Measurements from ENCODE around the gene IFNLR1. TPM values are rescaled to one million over a fixed set of nuclear protein-coding genes. Genes with fewer than 3 reads are reported as not detected.

Gene IFNLR1
- total RNA-seq, 2 experiments from 2014 or later: 3.2 to 3.4 TPM

DNA sequence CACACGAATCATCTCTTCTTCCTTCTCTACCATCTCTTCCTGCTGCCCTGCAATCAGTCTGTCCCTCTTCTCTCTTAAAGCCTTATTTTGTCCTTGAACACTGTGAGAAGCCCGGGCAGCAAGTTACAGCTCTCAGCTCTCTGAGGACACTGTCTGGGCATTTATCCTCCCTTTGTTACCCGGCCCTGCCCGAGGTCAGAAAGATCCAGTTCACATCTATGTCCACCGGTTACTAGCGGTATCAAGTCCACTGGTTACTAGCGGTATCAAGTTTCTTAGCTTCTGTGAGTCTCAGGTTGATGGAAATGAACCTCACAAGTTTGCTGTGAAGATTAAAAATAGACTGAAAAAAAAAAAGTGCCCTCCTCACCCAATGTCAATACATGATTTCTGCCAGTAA is 18.8 kb downstream of the IFNLR1 start:
- no peaks in the 10 kb centered on the region for H3K9me3 Mint-ChIP-seq
- H3K27me3 Mint-ChIP-seq: no peaks in the 10 kb centered on the region
- ChIA-PET POLR2A (interaction anchor here (0.7 kb wide), 1 partner anchor 767 kb away, joined by 3 read pairs; no protein-coding TSS in a partner anchor), CTCF (interaction anchor here (1.1 to 1.5 kb wide), 3 partner anchors 11 to 247 kb away, joined by 3 to 6 read pairs (median 3); partner anchors contain the start of gene NIPAL3)
- DNase-seq: no peak
- H3K27ac Mint-ChIP-seq: no peak overlapping the region
- H3K4me3 Mint-ChIP-seq: no peak overlapping the region
- peaks cover 5% of the 10 kb centered on the region for H3K36me3 Mint-ChIP-seq (ENCODE audit: low read depth)
- no peaks in the 10 kb centered on the region for H3K4me1 Mint-ChIP-seq

DNA sequence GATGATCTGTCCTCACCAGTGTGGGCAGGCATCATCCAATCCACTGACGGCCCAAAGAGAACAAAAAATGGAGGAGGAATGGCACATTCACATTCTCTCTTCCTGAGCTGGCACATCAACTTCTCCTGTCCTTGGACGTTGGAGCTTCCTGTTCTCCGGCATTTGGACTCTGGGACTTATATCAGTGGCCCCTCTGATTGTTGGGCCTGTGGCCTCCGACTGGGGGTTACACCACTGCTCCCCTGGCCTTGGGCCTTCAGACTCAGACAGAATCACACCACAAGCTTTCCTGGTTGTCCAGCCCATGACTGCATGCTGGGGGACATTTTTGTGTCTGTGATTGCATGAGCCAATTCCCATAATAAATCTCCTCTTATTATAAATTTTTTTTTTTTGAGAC is 20.1 kb downstream of the IFNLR1 start:
- no peaks in the 10 kb centered on the region for H3K9me3 Mint-ChIP-seq
- H3K4me3 Mint-ChIP-seq: no peak overlapping the region
- H3K27me3 Mint-ChIP-seq: no peaks in the 10 kb centered on the region
- ChIA-PET CTCF (interaction anchor here (0.6 kb wide), 1 partner anchor 138 kb away, joined by 4 read pairs; no protein-coding TSS in a partner anchor), POLR2A (no interaction called here)
- H3K27ac Mint-ChIP-seq: no peak overlapping the region
- peaks cover 5% of the 10 kb centered on the region for H3K36me3 Mint-ChIP-seq (ENCODE audit: low read depth)
- peaks cover 3% of the 10 kb centered on the region for H3K4me1 Mint-ChIP-seq
- no peak for DNase-seq

DNA sequence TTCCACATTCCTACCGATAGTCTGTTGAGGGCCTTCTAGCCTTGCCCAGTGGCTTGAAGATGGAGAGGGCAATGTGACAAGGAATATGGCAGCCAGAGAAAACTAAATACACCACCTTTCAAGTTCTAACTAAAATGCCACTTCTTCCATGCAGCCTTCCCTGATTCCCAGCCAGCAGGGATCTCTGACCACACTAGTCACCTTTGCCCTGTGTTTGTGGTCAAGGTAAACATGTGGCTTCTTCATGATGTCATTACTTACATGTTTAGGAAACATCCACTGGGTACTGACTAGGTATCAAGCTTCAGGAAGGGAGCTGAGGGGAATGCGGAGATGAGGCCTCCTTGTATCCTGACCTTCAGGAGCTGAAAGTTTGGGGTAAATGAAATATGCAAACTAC is 21.6 kb downstream of the IFNLR1 start:
- DNase-seq: no peak
- Mint-ChIP-seq H3K9me3 (no peaks in the 10 kb centered on the region), H3K27me3 (no peaks in the 10 kb centered on the region), H3K36me3 (ENCODE audit: low read depth) (peaks cover 5% of the 10 kb centered on the region), H3K4me1 (peaks cover 3% of the 10 kb centered on the region), H3K27ac (no peak overlapping the region), H3K4me3 (no peak overlapping the region)
- ChIA-PET POLR2A (no interaction called here), CTCF (interaction anchor here (1.1 to 1.3 kb wide), 2 partner anchors 10 to 125 kb away, joined by 3 to 4 read pairs; no protein-coding TSS in a partner anchor)

DNA sequence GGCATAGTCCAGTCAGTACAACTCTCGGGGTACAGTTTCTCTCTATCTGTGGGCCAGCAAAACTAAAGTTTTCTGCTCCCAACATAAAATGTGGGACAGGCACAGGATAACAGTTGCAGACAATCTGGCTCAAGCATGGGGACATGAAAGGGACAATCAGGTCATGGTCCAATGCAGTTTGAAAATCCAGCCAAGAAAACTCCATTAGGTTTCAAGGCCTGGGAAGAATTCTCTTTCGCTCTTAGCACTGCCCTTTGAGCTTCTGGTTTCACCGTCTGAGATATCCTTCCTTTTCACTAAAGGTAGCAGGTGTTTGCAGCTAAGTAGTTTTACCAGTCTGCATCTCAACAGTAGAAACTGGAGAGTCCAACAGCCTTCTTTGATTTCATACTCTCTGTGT is 23.1 kb downstream of the IFNLR1 start:
- Mint-ChIP-seq H3K36me3 (ENCODE audit: low read depth) (peaks cover 5% of the 10 kb centered on the region), H3K4me1 (peaks cover 3% of the 10 kb centered on the region), H3K27me3 (no peaks in the 10 kb centered on the region), H3K9me3 (no peaks in the 10 kb centered on the region), H3K27ac (no peak overlapping the region), H3K4me3 (no peak overlapping the region)
- ChIA-PET CTCF (interaction anchor here (0.6 to 0.7 kb wide), 3 partner anchors 14 to 86 kb away, joined by 3 to 5 read pairs (median 3); no protein-coding TSS in a partner anchor), POLR2A (interaction anchor here (0.6 to 0.7 kb wide), 2 partner anchors 10 to 11 kb away, joined by 3 read pairs; no protein-coding TSS in a partner anchor)
- no peak for DNase-seq

DNA sequence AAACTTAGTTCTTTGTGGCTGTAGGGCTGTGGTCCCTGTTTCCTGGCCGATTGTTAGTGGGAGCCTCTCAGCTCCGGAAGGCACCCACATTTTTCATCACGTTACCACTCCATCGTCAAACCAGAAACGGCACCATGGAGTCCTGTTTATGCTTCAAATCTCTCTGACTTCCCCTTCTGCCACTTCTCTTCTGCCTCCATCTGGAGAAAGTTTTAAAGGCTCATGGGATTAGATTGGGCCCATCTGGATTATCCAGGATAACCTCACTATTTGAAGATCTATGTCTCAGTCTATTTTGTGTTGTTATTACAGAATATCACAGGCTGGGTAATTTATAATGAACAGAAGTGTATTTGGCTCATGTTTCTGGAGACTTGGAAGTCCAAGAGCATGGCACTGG is 24.9 kb downstream of the IFNLR1 start:
- H3K9me3 Mint-ChIP-seq: no peaks in the 10 kb centered on the region
- H3K27ac Mint-ChIP-seq: no peak overlapping the region
- H3K36me3 Mint-ChIP-seq (ENCODE audit: low read depth): peaks cover 3% of the 10 kb centered on the region
- H3K4me1 Mint-ChIP-seq: peaks cover 3% of the 10 kb centered on the region
- POLR2A ChIA-PET: no interaction called here
- no peaks in the 10 kb centered on the region for H3K27me3 Mint-ChIP-seq
- DNase-seq: no peak
- CTCF ChIA-PET: interaction anchor here (0.9 to 4.4 kb wide), 3 partner anchors 12 to 28 kb away, joined by 3 to 16 read pairs (median 4); no protein-coding TSS in a partner anchor
- H3K4me3 Mint-ChIP-seq: no peak overlapping the region

DNA sequence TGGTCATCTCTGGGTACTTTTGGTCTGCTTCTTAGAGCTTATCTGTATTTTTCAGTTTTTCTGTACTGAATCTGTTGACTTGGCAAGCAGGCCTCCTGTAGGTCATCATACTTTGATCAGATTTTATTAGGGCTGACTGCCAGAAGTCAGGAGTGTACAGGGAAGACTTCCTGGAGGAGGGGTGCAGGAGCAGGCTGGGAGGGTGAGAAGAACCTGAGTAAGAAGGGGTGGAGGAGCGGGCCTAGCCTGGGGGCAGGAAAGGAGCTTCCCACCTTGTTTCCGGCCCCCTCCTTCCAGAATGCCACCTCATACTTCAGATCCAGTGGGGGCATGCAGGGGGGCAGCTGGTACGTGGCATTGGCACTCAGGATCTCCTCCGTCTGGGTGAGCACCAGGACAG is 25.8 kb downstream of the IFNLR1 start:
- DNase-seq: no peak
- no peaks in the 10 kb centered on the region for H3K27me3 Mint-ChIP-seq
- no peak overlapping the region for H3K27ac Mint-ChIP-seq
- H3K9me3 Mint-ChIP-seq: no peaks in the 10 kb centered on the region
- POLR2A ChIA-PET: no interaction called here
- H3K4me3 Mint-ChIP-seq: no peak overlapping the region
- H3K4me1 Mint-ChIP-seq: peaks cover 3% of the 10 kb centered on the region
- peaks cover 3% of the 10 kb centered on the region for H3K36me3 Mint-ChIP-seq (ENCODE audit: low read depth)
- CTCF ChIA-PET: interaction anchor here (1.6 to 4.4 kb wide), 2 partner anchors 11 to 29 kb away, joined by 4 to 16 read pairs; no protein-coding TSS in a partner anchor

DNA sequence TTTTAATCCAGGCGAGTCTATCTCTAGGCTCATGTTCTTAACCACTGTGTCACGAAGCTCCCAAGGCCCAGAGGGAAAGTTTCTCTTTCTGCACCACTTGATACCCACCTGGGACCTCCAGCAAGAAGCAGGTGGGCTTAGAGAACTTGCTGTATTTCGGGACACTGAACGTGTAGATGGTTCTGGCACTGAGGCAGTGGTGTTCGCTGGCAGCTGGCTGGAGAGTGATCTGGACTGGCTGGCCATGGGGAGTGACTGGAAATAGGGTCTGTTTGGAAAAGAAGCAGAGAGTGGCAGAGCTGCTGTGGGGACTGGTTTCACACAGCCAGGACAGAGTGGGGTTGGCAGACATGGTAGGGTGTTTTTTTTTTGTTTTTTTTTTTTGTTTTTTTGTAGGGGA is 27.7 kb downstream of the IFNLR1 start:
- no peaks in the 10 kb centered on the region for H3K27me3 Mint-ChIP-seq
- DNase-seq: no peak
- ChIA-PET CTCF (interaction anchor here (1.5 to 4.4 kb wide), 2 partner anchors 9 to 232 kb away, joined by 6 to 16 read pairs; no protein-coding TSS in a partner anchor), POLR2A (no interaction called here)
- no peaks in the 10 kb centered on the region for H3K9me3 Mint-ChIP-seq
- no peak overlapping the region for H3K27ac Mint-ChIP-seq
- H3K4me1 Mint-ChIP-seq: peaks cover 3% of the 10 kb centered on the region
- H3K36me3 Mint-ChIP-seq (ENCODE audit: low read depth): no peaks in the 10 kb centered on the region
- H3K4me3 Mint-ChIP-seq: no peak overlapping the region

DNA sequence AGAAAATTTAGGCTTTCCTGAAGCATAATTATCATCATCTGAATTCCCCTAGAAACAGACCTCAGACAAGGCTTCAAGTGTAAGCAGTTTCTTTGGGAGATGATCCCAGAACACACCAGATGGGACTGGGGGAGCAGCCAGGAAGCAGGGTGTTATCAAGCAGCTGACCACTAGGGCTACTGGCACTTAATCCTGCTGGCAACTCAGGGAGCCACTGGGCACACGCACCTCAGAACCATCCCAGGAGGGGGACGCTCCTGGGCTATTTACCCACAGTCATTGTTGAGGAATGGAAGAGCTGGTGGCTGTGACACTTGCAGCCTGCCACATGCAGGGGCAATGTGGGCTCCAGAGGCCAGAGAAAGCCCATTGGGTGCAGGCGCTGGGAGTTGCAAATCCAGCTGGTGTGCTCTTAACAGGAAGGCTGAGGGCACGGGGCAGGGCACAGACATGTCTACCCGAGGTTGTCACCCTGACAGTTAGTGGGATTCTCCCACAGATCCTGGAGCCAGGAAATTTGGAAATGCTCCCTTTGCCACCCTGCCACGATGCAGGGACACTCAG is 29.1 kb downstream of the IFNLR1 start:
- Mint-ChIP-seq H3K4me3 (no peak overlapping the region), H3K4me1 (peaks cover 3% of the 10 kb centered on the region), H3K27me3 (no peaks in the 10 kb centered on the region), H3K9me3 (no peaks in the 10 kb centered on the region), H3K36me3 (ENCODE audit: low read depth) (no peaks in the 10 kb centered on the region), H3K27ac (no peak overlapping the region)
- ChIA-PET POLR2A (no interaction called here), CTCF (interaction anchor here (1.0 to 4.4 kb wide), 3 partner anchors 8 to 233 kb away, joined by 3 to 16 read pairs (median 6); no protein-coding TSS in a partner anchor)
- no peak for DNase-seq

DNA sequence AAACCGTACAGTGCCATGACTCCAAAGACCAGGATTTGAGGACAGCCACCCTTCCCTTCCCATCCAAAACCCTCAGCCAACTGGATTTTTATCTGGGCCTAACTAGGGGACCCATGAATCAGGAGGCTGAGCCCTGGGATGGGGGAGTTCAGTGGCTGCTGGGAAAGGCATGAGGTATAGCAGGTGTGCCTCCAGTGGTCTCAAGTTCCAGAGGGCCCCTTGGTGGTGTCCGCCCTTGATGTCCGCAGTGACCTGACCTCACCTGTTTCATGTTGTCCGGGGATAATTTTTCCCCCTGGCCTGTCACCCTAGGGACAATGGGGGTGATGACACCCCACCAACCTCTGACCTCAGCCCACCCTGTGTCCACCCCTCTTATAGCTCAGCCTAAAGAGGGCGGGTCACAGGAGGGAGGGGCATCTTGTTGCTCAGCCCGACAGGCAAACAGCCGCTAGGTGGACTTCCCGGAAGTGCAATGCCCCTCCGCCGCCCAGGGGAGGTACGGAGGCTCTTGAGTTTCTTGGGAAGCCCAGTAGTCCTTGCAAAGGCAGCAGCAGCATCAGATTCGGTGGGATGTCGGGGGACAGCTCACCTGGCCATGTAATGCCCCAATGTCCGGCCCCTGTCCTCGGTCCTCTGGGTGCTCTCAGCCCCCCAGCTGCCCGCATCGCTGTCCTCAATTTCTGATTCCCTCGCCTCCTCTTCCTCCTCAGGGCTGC is 30.4 kb downstream of the IFNLR1 start:
- POLR2A ChIA-PET: no interaction called here
- Mint-ChIP-seq H3K27ac (no peak overlapping the region), H3K36me3 (ENCODE audit: low read depth) (no peaks in the 10 kb centered on the region), H3K4me3 (no peak overlapping the region), H3K27me3 (peaks cover 5% of the 10 kb centered on the region), H3K4me1 (peaks cover 1% of the 10 kb centered on the region), H3K9me3 (no peaks in the 10 kb centered on the region)
- CTCF ChIA-PET: interaction anchor here (1.0 kb wide), 1 partner anchor 16 kb away, joined by 3 read pairs; no protein-coding TSS in a partner anchor
- DNase-seq: no peak

DNA sequence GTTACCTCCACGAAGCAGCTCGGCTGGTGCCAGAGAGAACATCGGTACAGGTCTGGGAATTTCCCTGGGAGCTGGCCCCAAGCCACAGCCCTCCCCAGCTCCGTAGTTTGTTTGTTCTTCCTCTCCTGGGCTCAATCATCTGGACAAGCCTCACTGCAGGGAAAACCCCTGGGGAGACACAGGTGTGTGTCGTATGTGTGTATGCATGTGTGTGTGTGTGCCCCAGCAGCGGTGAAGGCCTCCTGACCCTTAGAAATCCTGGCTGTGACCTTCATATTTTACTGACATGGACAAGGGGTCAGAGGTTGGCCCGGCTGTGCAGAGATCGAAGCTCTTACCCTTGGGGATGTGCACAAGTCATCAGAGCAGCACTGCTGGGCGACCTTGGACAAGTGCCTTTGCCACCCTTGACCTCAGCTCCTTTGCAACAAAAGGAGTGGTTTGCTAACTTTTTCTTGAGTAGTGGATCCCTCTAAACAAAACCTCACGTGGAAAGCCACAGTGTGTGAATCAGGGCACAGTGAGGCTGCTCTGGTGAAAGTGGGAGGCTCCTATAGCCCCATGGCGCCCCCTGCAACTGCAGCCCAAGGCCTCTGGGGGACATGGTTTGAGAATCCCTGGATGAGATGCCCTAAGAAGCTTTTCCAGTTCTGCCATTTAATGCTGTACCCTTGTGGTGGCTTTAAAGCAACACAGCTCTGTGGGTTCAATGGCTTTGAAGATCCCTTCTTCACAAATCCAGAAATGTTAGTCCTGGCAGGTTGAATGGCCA is 31.9 kb downstream of the IFNLR1 start:
- POLR2A ChIA-PET: no interaction called here
- no peak for DNase-seq
- Mint-ChIP-seq H3K27ac (no peak overlapping the region), H3K9me3 (no peaks in the 10 kb centered on the region), H3K27me3 (peaks cover 20% of the 10 kb centered on the region), H3K4me3 (no peak overlapping the region), H3K36me3 (ENCODE audit: low read depth) (no peaks in the 10 kb centered on the region), H3K4me1 (peaks cover 14% of the 10 kb centered on the region)
- CTCF ChIA-PET: interaction anchor here (0.7 to 2.3 kb wide), 9 partner anchors 10 to 432 kb away, joined by 3 to 10 read pairs (median 3); partner anchors contain the start of gene IFNLR1

DNA sequence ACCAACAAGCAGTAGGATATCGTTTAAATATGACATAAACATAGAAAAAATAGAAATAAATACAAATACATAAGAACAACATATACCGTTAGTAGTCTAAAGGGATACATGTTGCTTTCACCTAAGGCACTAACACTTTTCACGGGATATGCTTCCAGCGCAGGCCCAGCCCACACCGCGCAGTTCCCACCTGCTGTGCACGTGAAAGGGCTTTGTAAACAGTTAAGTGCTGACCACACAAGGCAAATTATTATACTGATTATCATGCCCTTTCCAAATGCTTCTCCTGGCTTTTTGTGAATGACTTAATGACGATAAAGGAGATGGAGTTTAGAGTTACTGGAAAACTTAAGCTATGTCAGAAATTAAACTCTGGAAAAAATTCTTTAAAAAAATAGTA is 32.9 kb downstream of the IFNLR1 start:
- Mint-ChIP-seq H3K27ac (no peak overlapping the region), H3K27me3 (peaks cover 24% of the 10 kb centered on the region), H3K9me3 (no peaks in the 10 kb centered on the region), H3K4me1 (peaks cover 20% of the 10 kb centered on the region), H3K4me3 (no peak overlapping the region), H3K36me3 (ENCODE audit: low read depth) (no peaks in the 10 kb centered on the region)
- CTCF ChIA-PET: interaction anchor here (1.2 to 2.3 kb wide), 3 partner anchors 45 to 433 kb away, joined by 4 to 10 read pairs (median 5); no protein-coding TSS in a partner anchor
- DNase-seq: no peak
- POLR2A ChIA-PET: interaction anchor here (0.7 kb wide), 1 partner anchor 10 kb away, joined by 3 read pairs; no protein-coding TSS in a partner anchor

DNA sequence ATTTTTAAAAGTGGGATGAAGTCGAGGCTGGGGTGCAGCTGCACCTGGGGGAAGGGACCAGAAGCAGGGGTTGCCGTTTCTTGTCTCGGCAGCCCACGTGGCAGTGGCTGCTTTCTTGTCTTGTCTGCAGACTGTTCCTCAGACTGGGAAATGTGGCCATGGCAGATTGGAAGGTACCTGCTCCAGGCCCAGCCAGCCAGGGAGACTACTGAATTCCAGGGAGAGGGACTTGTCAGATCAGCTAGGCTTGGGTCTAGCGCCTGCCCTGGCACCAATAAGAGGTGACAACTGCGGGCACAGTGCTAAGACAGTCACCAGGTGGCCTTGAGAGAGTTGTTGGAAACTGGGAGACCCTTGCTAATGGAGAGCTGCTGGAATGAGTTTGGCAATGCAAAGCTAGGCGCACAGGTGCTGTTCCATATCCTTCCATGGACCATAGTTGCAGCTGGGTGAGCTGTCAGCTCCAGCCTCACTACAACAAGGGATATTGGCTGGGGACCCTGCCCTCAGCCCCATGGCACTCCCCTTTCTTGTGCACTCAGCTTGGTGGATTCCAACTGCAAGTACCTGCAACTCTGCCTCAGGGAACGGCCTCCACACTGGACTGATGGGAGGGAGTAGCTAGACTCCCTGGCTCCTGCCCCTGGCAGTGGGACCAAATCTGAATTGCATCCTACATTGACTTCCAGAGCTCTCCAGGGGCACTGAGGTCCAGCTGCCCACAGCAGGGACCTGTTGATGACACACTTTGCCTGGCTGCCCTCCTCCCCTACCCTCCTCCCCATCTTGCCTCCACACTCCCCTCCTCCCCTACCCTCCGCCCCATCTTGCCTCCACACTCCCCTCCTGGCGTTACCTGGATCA is 34.2 kb downstream of the IFNLR1 start:
- Mint-ChIP-seq H3K27ac (no peak overlapping the region), H3K4me1 (peaks cover 20% of the 10 kb centered on the region), H3K4me3 (no peak overlapping the region), H3K9me3 (no peaks in the 10 kb centered on the region), H3K27me3 (peaks cover 24% of the 10 kb centered on the region), H3K36me3 (ENCODE audit: low read depth) (no peaks in the 10 kb centered on the region)
- POLR2A ChIA-PET: interaction anchor here (0.6 kb wide), 1 partner anchor 11 kb away, joined by 3 read pairs; no protein-coding TSS in a partner anchor
- no peak for DNase-seq
- CTCF ChIA-PET: interaction anchor here (1.0 to 5.0 kb wide), 3 partner anchors 46 to 239 kb away, joined by 3 to 52 read pairs (median 3); no protein-coding TSS in a partner anchor

Data from activated CD4-positive, alpha-beta T cell treated with anti-CD3 and anti-CD28 coated beads, Interleukin-2, amount 10 ng/mL, durations not matched to agents 7 days and 5 days (primary cell).